Hepatocyte (in vitro differentiated cells): Measurements from ENCODE around the gene STARD7. TPM values are rescaled to one million over a fixed set of nuclear protein-coding genes. Genes with fewer than 3 reads are reported as not detected.
A peak's percentile ranks its signal among the peaks of the same experiment; 100 is the strongest.

Source experiments
- DNase-seq: peaks from one replicate; pipeline ENCODE4 v3.0.0-alpha.2; 2016; ENCODE audit warnings: low spot score
- H2AFZ ChIP-seq: fragments of 200-600 bp; sonication (generic); 2 replicates; pipeline ENCODE4 v1.6.0; 2016; ENCODE audit warnings: antibody characterized with exemption, mild to moderate bottlenecking
- H3K27ac ChIP-seq: fragments of 200-600 bp; sonication (generic); 2 replicates; pipeline ENCODE4 v1.5.1; 2016; ENCODE audit warnings: mild to moderate bottlenecking
- H3K27me3 ChIP-seq: fragments of 200-600 bp; sonication (generic); 2 replicates; pipeline ENCODE4 v1.6.1; 2016
- H3K36me3 ChIP-seq: fragments of 200-600 bp; sonication (generic); replicated peaks from 2 replicates; pipeline ENCODE4 v1.5.1; 2016; ENCODE audit warnings: low read depth; ENCODE audit not compliant: insufficient read depth
- H3K4me1 ChIP-seq: fragments of 200-600 bp; sonication (generic); 2 replicates; pipeline ENCODE4 v1.5.1; 2016; ENCODE audit warnings: mild to moderate bottlenecking, moderate library complexity; ENCODE audit not compliant: insufficient read depth
- H3K4me2 ChIP-seq: fragments of 200-600 bp; sonication (generic); 2 replicates; pipeline ENCODE4 v1.6.0; 2016
- H3K4me3 ChIP-seq: fragments of 200-600 bp; sonication (generic); 2 replicates; pipeline ENCODE4 v1.5.1; 2016; ENCODE audit warnings: mild to moderate bottlenecking
- H3K79me2 ChIP-seq: fragments of 200-600 bp; sonication (generic); 2 replicates; pipeline ENCODE4 v1.6.0; 2017; ENCODE audit warnings: mild to moderate bottlenecking
- H3K9me2 ChIP-seq: fragments of 200-600 bp; sonication (generic); replicated peaks from 2 replicates; pipeline ENCODE4 v1.6.0; 2017; ENCODE audit warnings: mild to moderate bottlenecking; ENCODE audit not compliant: insufficient read depth
- H3K9me3 ChIP-seq: fragments of 200-600 bp; sonication (generic); 2 replicates; pipeline ENCODE4 v1.5.1; 2016; ENCODE audit warnings: low read depth, mild to moderate bottlenecking
- H4K20me1 ChIP-seq: fragments of 200-600 bp; sonication (generic); 2 replicates; pipeline ENCODE4 v1.6.0; 2016; ENCODE audit warnings: mild to moderate bottlenecking; ENCODE audit not compliant: insufficient read depth, poor library complexity, severe bottlenecking
- CTCF ChIP-seq: fragments of 200-600 bp; sonication (generic); IDR thresholded peaks from 2 replicates; pipeline ENCODE4 v1.5.1; 2016; ENCODE audit warnings: antibody characterized with exemption, mild to moderate bottlenecking; ENCODE audit not compliant: poor library complexity
- EZH2 ChIP-seq: fragments of 200-600 bp; sonication (generic); IDR thresholded peaks from 2 replicates; pipeline ENCODE4 v1.6.1; 2016; ENCODE audit warnings: antibody characterized with exemption, mild to moderate bottlenecking, borderline replicate concordance
- EZH2phosphoT487 ChIP-seq: fragments of 200-600 bp; sonication (generic); IDR thresholded peaks from one replicate; pipeline ENCODE4 v1.6.1; 2018; ENCODE audit warnings: antibody characterized with exemption, mild to moderate bottlenecking, low read depth, moderate library complexity; ENCODE audit not compliant: unreplicated experiment, severe bottlenecking
- WGBS: methylation state at CpG from one replicate; pipeline ENCODE4 v1.1.6; 2016; ENCODE audit warnings: low lambda C conversion rate; ENCODE audit errors: missing lambda C conversion rate; 5-methylcytosine and 5-hydroxymethylcytosine counted together
- polyA plus RNA-seq: library from polyadenylated mRNA; unstranded; fragments of >200 nt; fragmentation: Nextera tagmentation; extraction: Ambion mirVana; gene quantifications from 2 replicates; pipeline ENCODE4 v1.2.1, GENCODE V29; 2016
- total RNA-seq: library from RNA; depleted of rRNA; stranded (reverse); fragments of >200 nt; gene quantifications from 2 replicates; pipeline ENCODE4 v1.2.3, GENCODE V29; 2014

STARD7 gene
- total and polyA plus RNA-seq, 2 experiments from 2014 or later = 101 to 138 TPM

DNA sequence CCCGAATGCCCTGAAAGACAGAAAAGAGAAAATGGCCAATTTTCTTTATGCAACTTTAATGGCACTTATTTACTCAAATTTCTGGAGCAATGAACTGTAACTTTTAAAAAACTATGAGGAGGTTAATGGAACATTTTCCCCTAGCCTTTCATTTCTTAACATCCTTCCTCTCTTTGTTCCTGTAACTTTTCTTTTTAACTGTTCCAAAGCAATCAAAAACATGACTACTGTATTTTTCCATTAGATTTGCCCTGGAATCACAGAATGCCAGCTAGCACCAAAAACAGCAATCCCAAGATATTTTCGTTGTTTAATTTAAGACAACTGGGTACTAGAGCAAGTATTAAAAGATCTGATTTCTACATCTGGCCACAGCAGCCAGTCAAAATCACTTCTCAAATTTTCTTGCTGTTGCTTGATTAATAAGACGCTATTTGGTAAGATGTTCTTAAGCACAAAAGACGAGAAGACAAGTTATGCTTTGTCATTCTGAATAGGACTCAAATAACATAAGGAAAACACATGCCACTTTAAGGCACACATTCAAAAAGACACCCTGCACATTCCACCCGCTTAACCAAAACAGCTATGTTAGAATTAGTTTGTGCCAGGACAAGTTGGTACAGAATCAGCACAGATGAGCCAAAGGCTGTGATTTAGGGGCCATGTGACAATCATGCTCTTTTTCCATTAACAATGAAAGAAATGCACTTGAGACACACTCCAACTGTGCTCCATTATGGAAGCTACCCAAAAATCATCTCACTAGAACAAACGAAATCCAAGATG, 3.6 kb downstream of the STARD7 start:
- peak overlapping the region; percentile 12 for H3K4me3 ChIP-seq
- DNase-seq = no peak
- TF ChIP-seq EZH2phosphoT487 (no peak), CTCF (no peak), EZH2 (no peak)
- no peaks in the 10 kb centered on the region for H3K9me2 ChIP-seq
- H3K4me2 ChIP-seq = peak overlapping the region; percentile 67
- H3K79me2 ChIP-seq = peaks cover 88% of the 10 kb centered on the region
- no peak overlapping the region for H2AFZ ChIP-seq
- H4K20me1 ChIP-seq = peaks cover 77% of the 10 kb centered on the region
- H3K4me1 ChIP-seq = peaks cover 53% of the 10 kb centered on the region
- H3K36me3 ChIP-seq = no peaks in the 10 kb centered on the region
- no peaks in the 10 kb centered on the region for H3K27me3 ChIP-seq
- 77% methylated on average over 6 of the region's 6 CpGs for WGBS
- no peaks in the 10 kb centered on the region for H3K9me3 ChIP-seq
- peak overlapping the region; percentile 58 for H3K27ac ChIP-seq

DNA sequence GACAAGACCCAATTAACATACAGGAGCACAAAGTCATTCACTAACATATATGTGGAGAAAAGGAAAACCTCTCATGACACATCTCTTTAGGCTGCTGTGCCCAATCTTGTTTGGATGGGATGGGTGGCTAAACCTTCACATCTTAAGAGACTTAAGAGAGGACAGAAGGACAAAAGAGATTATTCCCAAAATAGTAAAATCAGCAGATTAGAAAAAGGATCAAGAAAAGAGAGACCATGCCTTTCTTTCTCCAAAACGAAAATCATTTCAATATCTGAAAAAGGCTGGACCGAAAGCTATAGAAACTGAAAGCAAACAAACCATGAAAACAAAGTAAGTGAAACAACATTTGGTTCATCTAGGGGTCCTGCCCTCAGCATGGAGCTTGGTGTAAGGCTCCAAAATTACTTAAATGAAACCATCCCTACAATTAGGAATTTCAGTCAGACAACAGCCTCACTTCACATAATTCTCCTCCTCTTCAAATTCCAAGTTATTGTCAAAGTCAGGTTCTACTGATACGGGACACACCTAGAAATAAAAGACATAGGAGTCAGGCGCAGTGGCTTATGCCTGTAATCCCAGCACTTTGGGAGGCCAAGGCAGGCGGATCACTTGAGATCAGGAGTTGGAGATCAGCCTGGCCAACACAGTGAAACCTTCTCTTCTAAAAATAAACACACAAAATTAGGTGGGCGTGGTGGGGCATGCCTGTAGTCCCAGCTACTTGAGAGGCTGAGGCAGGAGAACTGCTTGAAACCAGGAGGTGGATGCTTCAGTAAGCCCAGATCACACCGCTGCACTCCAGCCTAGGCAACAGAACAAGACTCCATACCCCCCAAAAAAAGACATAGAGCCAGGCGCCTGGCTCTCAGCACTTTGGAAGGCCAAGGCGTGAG, 5.2 kb downstream of the STARD7 start:
- peaks cover 92% of the 10 kb centered on the region for H4K20me1 ChIP-seq
- H3K9me2 ChIP-seq = no peaks in the 10 kb centered on the region
- H3K36me3 ChIP-seq = no peaks in the 10 kb centered on the region
- peak overlapping the region; percentile 35 for H3K4me2 ChIP-seq
- H3K4me1 ChIP-seq = peaks cover 46% of the 10 kb centered on the region
- no peaks in the 10 kb centered on the region for H3K9me3 ChIP-seq
- TF ChIP-seq CTCF (no peak), EZH2phosphoT487 (no peak)
- H2AFZ ChIP-seq = no peak overlapping the region
- DNase-seq = no peak
- H3K4me3 ChIP-seq = no peak overlapping the region
- WGBS = 92% methylated on average over 9 of the region's 9 CpGs
- H3K27ac ChIP-seq = peak overlapping the region; percentile 22
- H3K27me3 ChIP-seq = no peaks in the 10 kb centered on the region
- H3K79me2 ChIP-seq = peaks cover 95% of the 10 kb centered on the region

DNA sequence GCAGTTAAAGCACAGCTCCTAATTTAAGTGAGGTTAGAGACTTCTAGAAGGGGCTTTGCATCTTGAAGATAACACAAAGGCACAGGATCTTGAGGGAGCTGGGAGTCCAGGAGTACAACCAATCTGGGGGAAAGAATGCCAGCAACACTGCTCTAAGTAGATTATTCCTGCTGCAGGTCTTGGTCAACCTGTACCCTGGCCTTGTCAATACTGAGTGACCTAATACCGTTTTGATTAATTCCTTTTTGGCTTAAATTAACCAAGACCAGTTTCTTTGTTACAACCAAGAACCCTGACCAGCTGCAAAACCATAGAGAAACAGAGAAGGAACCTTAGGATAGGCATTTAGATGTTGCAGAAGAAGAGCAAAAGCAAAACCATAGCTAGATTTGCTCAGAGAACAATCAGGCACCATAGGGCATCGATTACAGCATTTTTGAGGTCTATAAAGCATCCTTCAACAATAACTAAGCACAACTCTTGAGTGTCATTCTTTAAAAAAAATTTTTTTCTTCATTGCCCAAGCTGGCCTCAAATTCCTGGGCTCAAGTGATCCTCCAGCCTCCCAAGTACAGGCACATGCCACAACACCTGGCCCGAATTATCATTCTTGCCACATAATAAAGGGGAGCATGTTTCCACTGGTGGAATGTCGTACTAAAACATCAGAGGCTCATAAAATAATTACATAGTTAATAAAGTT, 6.3 kb downstream of the STARD7 start:
- no peaks in the 10 kb centered on the region for H3K27me3 ChIP-seq
- no peaks in the 10 kb centered on the region for H3K36me3 ChIP-seq
- no peak overlapping the region for H3K27ac ChIP-seq
- TF ChIP-seq EZH2phosphoT487 (no peak), CTCF (no peak), EZH2 (no peak)
- peaks cover 85% of the 10 kb centered on the region for H4K20me1 ChIP-seq
- no peak overlapping the region for H3K4me3 ChIP-seq
- no peak for DNase-seq
- 79% methylated on average over 4 of the region's 4 CpGs for WGBS
- H3K4me1 ChIP-seq = peaks cover 46% of the 10 kb centered on the region
- no peak overlapping the region for H2AFZ ChIP-seq
- H3K79me2 ChIP-seq = peaks cover 98% of the 10 kb centered on the region
- no peaks in the 10 kb centered on the region for H3K9me3 ChIP-seq
- no peak overlapping the region for H3K4me2 ChIP-seq
- H3K9me2 ChIP-seq = no peaks in the 10 kb centered on the region
